Activated CD8-positive, alpha-beta memory T cell treated with anti-CD3 and anti-CD28 coated beads, Interleukin-2, amount 50 U/mL, for 48 hours (primary cell): Measurements from ENCODE around the gene LRRC49.

ENCODE experiments used
- DNase-seq: peaks from one replicate; pipeline ENCODE4 v3.0.0-alpha.2; 2020

The LRRC49 gene

GRCh38 chr15:71057143-71057542, 164.5 kb downstream of the LRRC49 start:
- DNase-seq = no peak

GRCh38 chr15:71057581-71057980, 165.0 kb downstream of the LRRC49 start:
- no peak for DNase-seq

GRCh38 chr15:71060983-71061382, 168.4 kb downstream of the LRRC49 start:
- no peak for DNase-seq

GRCh38 chr15:71066983-71067382, 174.4 kb downstream of the LRRC49 start:
- no peak for DNase-seq

- DNase-seq = no peak
Measured at GRCh38 chr15:71069693-71070092, 177.1 kb downstream of the LRRC49 start.

GRCh38 chr15:71071529-71071928, 178.9 kb downstream of the LRRC49 start:
- DNase-seq = no peak

GRCh38 chr15:71072423-71072822, 179.8 kb downstream of the LRRC49 start:
- DNase-seq = no peak

GRCh38 chr15:71078506-71079207, 186.0 kb downstream of the LRRC49 start:
- no peak for DNase-seq

GRCh38 chr15:71079208-71080044, 186.8 kb downstream of the LRRC49 start:
- no peak for DNase-seq

GRCh38 chr15:71080166-71080565, 187.5 kb downstream of the LRRC49 start:
- no peak for DNase-seq

- no peak for DNase-seq
Measured at GRCh38 chr15:71080705-71081104, 188.1 kb downstream of the LRRC49 start.

GRCh38 chr15:71082803-71083202, 190.2 kb downstream of the LRRC49 start:
- DNase-seq = no peak

- DNase-seq = no peak
Measured at GRCh38 chr15:71083349-71083748, 190.7 kb downstream of the LRRC49 start.

- no peak for DNase-seq
Measured at GRCh38 chr15:71084264-71084663, 191.6 kb downstream of the LRRC49 start.

GRCh38 chr15:71085809-71086208, 193.2 kb downstream of the LRRC49 start:
- DNase-seq = no peak

GRCh38 chr15:71088155-71088554, 195.5 kb downstream of the LRRC49 start:
- no peak for DNase-seq

GRCh38 chr15:71088683-71089082, 196.1 kb downstream of the LRRC49 start:
- DNase-seq = no peak

GRCh38 chr15:71089801-71090200, 197.2 kb downstream of the LRRC49 start:
- DNase-seq = no peak

GRCh38 chr15:71091601-71092000, 199.0 kb downstream of the LRRC49 start:
- no peak for DNase-seq

GRCh38 chr15:71092056-71092600, 199.5 kb downstream of the LRRC49 start:
- no peak for DNase-seq

- DNase-seq = no peak
Measured at GRCh38 chr15:71093054-71094024, 200.7 kb downstream of the LRRC49 start.

GRCh38 chr15:71094137-71094536, 201.5 kb downstream of the LRRC49 start:
- DNase-seq = no peak

GRCh38 chr15:71096676-71097075, 204.1 kb downstream of the LRRC49 start:
- DNase-seq = no peak
